Psoas muscle (tissue), 8 donors: ENCODE measurements around the gene BPIFB1. TPM values are rescaled to one million over a fixed set of nuclear protein-coding genes. Genes with fewer than 3 reads are reported as not detected.

Experiments used
- ATAC-seq, 4 donors: fragments of 200-7000 bp; cut with Tn5 transposase; one replicate each; pipeline ENCODE4 v1.9.1; 2020; ENCODE audit warnings: moderate library complexity in 3 of 4, mild to moderate bottlenecking in 2 of 4
- DNase-seq, 2 donors: peaks; one replicate each; pipeline ENCODE4 v3.0.0-alpha.2; 2020
- H3K27ac ChIP-seq: fragments of 200-600 bp; one replicate; pipeline ENCODE4 v1.8.0; 2022
- H3K27me3 ChIP-seq, 3 donors: fragments of 200-600 bp in 1 of 3; one replicate each; pipeline versions ENCODE4 v1.6.1 to v1.8.0; 2013 to 2022; ENCODE audit warnings: low read length in 2 of 3, mild to moderate bottlenecking in 2 of 3, moderate library complexity in 1 of 3; ENCODE audit not compliant: insufficient read depth in 3 of 3
- H3K36me3 ChIP-seq, 2 donors: fragments of 200-600 bp in 1 of 2; one replicate each; pipeline versions ENCODE4 v1.6.1 to v1.8.0; 2013 to 2022; ENCODE audit warnings: low read depth in 1 of 2, mild to moderate bottlenecking in 1 of 2, moderate library complexity in 1 of 2; ENCODE audit not compliant: insufficient read depth in 1 of 2
- H3K4me1 ChIP-seq: fragments of 200-600 bp; one replicate; pipeline ENCODE4 v1.8.0; 2022
- H3K4me3 ChIP-seq: fragments of 200-600 bp; one replicate; pipeline ENCODE4 v1.8.0; 2022; ENCODE audit warnings: mild to moderate bottlenecking
- H3K9me3 ChIP-seq: fragments of 200-600 bp; one replicate; pipeline ENCODE4 v1.8.0; 2022
- CTCF ChIP-seq: fragments of 200-600 bp; IDR thresholded peaks from one replicate; pipeline ENCODE4 v1.8.0; 2022; ENCODE audit warnings: antibody characterized with exemption
- WGBS, 3 donors: extraction: QIAGEN DNeasy Blood & Tissue Kit; methylation state at CpG; one replicate each; pipeline versions ENCODE4 v1.1.6 to v1.1.7; 2013; 5-methylcytosine and 5-hydroxymethylcytosine counted together
- intact Hi-C, 2 donors: fragments of 100-400 bp; cut with DNase I; formaldehyde crosslinking; loops; one replicate each; pipeline versions ENCODE4 v1.11.0 to v1.14.2; 2022
- polyA plus RNA-seq, 3 donors: library from polyadenylated mRNA; stranded (reverse); fragments of 200-250 nt; gene quantifications; one replicate each; pipeline ENCODE4 v1.2.3, GENCODE V29; 2013
- total RNA-seq, 4 donors: library from RNA; stranded (reverse); fragmentation: NEBNext Ultra II Directional in 2 of 4; extraction: Animal tissue kit (Norgen Biotek cat#: 25700) in 2 of 4; gene quantifications; one replicate each; pipeline versions ENCODE4 v1.2.1 to v1.2.4, GENCODE V29; 2021 to 2023
- donor health status: healthy with polysubstance abuse.
- donor health status: DM: no; HTN: no; CAD: no; lungs with moderate emphysema.
- donor health status: Bipolar disorder and iron deficiency.
- donor health status: healthy.
- donor health status: DM: yes; HTN: yes; CAD: no.
- donor health status: DM: no; HTN: no; CAD: no.
- donor health status: DM: no; HTN: no; CAD: no.
- donor health status: DM: yes; HTN: yes; CAD: no.

Gene BPIFB1
- total and polyA plus RNA-seq, 7 donors = 0.04 TPM; not detected in 6

GRCh38 chr20:33280775-33281174 is 2.2 kb upstream of the BPIFB1 start:
- 91 to 94% (median 92%) methylated on average over 7 of the region's 7 CpGs for WGBS, 3 donors
- Histone ChIP-seq H3K4me1 (no peaks in the 10 kb centered on the region), H3K4me3 (no peak overlapping the region), H3K9me3 (no peaks in the 10 kb centered on the region), H3K36me3 (no peaks in the 10 kb centered on the region), H3K27ac (no peak overlapping the region), H3K27me3 (peaks cover 0 to 61% (median 11%) of the 10 kb centered on the region in 3 donors)
- no peak for DNase-seq
- ATAC-seq = no peak
- intact Hi-C loops = no loop called here
- no peak for TF ChIP-seq CTCF

- ATAC-seq (no peak), DNase-seq (no peak)
- peaks cover 0 to 59% (median 11%) of the 10 kb centered on the region in 3 donors for H3K27me3 ChIP-seq
- intact Hi-C loops = no loop called here
- no peaks in the 10 kb centered on the region for H3K36me3 ChIP-seq
- no peaks in the 10 kb centered on the region for H3K4me1 ChIP-seq
- no peak overlapping the region for H3K27ac ChIP-seq
- H3K4me3 ChIP-seq = no peak overlapping the region
- 29 to 46% (median 37%) methylated on average over 11 of the region's 11 CpGs for WGBS, 3 donors
- H3K9me3 ChIP-seq = no peaks in the 10 kb centered on the region
- TF ChIP-seq CTCF = no peak
These were observed 1.4 kb upstream of the BPIFB1 start for GRCh38 chr20:33281550-33282146.

DNA sequence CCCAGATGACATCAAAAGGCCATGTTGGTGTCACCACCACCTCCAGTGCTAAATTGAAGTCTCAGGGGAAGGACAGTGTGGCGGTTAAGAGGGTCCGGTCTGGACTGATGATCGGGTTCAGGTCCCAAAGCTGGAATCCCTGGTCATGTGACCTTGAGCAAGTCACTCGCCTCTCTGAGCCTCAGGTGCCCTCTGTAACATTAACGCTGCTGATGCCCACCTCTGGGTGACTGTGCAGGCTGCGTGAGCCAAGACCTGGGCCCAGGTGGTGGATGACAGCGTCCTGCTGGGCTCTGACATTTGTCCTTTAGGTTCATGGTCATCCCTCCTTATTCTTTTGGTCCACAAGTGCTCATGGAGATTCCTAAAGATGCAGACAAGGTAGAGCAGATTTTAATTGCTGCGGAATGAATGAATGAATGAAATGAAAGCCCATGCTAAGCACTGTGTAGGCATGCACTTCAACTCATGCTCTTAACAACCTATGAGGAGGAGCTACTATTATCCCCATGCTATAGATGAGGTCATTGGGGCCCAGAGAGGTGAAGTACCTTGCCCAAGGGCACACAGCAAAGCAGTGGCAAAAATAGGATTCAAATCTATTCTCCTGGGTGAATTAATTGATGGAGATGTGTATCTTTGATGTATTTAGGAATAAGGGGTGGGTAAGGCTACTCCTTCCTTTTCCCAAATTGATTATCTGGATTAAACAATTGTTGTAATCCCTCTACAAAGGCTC is 649 bp upstream of the BPIFB1 start:
- TF ChIP-seq CTCF = no peak
- H3K4me3 ChIP-seq = no peak overlapping the region
- no peak overlapping the region for H3K27ac ChIP-seq
- peaks cover 0 to 65% (median 11%) of the 10 kb centered on the region in 3 donors for H3K27me3 ChIP-seq
- no peaks in the 10 kb centered on the region for H3K36me3 ChIP-seq
- WGBS, 3 donors = 84 to 86% (median 84%) methylated on average over 8 of the region's 8 CpGs
- ATAC-seq (no peak), DNase-seq (no peak)
- H3K4me1 ChIP-seq = no peaks in the 10 kb centered on the region
- no peaks in the 10 kb centered on the region for H3K9me3 ChIP-seq
- intact Hi-C loops = no loop called here

GRCh38 chr20:33284284-33284683 is 1.3 kb downstream of the BPIFB1 start:
- DNase-seq (no peak), ATAC-seq (no peak)
- TF ChIP-seq CTCF = no peak
- intact Hi-C loops = no loop called here
- no peaks in the 10 kb centered on the region for H3K36me3 ChIP-seq
- H3K27me3 ChIP-seq = peaks cover 0 to 56% (median 10%) of the 10 kb centered on the region in 3 donors
- no peak overlapping the region for H3K4me3 ChIP-seq
- whole genome bisulfite sequencing, 3 donors = 50 to 58% (median 52%) methylated on average over 4 of the region's 4 CpGs
- no peaks in the 10 kb centered on the region for H3K9me3 ChIP-seq
- H3K27ac ChIP-seq = no peak overlapping the region
- no peaks in the 10 kb centered on the region for H3K4me1 ChIP-seq
